Measurements from ENCODE around the gene KRT74. TPM values are rescaled to one million over a fixed set of nuclear protein-coding genes. Genes with fewer than 3 reads are reported as not detected.

Gene KRT74
- polyA plus RNA-seq, 4 donors = 0.27 TPM; not detected in 3

DNA sequence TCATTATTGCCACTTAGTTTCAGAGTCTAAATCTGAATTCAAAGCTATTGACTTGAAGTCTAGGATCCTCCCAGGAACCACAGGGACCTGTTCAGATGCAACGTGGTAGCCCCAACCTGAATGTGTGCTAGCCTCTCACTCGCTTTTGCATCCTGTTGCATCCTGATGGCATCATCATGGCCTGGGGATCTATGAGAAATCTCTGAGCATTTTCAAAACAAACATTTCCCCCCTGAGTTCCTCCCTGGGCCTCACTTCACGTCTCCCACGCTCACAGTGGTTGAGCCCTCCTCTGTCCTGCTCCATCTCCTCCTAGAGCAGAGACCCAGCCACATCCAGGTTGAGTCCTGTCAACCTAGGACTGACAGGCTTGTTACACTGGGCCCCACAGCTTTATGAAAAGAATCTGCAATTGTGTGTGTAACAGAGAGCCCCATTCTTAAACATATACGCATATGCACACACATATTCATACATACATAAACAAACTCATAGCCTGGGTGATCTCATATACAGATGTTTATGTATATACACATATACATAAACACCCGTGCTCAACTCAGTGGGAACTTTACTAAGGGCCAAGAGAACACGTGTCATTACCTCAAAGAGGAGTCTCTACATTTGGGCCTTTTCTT, 33.1 kb upstream of the KRT74 start:
- Histone ChIP-seq H3K27me3 (ENCODE audit: control insufficient read depth in 3 of 3, insufficient read depth in 3 of 3, low read length in 3 of 3) (peaks cover 0 to 42% (median 7%) of the 10 kb centered on the region in 3 donors), H3K4me3 (ENCODE audit: low read depth in 1 of 3, low read length in 3 of 3) (no peak overlapping the region), H3K36me3 (ENCODE audit: control insufficient read depth in 3 of 3, insufficient read depth in 2 of 3, low read depth in 1 of 3, low read length in 3 of 3) (no peaks in the 10 kb centered on the region), H3K9me3 (ENCODE audit: control insufficient read depth in 2 of 2, insufficient read depth in 1 of 2, low read depth in 1 of 2, low read length in 1 of 2) (no peaks in the 10 kb centered on the region), H3K27ac (ENCODE audit: low read depth in 1 of 3, low read length in 2 of 3) (no peak overlapping the region), H3K4me1 (ENCODE audit: control insufficient read depth in 3 of 3, insufficient read depth in 2 of 3, low read depth in 1 of 3, low read length in 2 of 3) (no peaks in the 10 kb centered on the region)
- no peak for FAIRE-seq
- no peak for DNase-seq
- WGBS, 3 donors = 72 to 93% (median 83%) methylated on average over 7 of the region's 7 CpGs

- Histone ChIP-seq H3K27ac (ENCODE audit: low read depth in 1 of 3, low read length in 2 of 3) (no peak overlapping the region), H3K4me3 (ENCODE audit: low read depth in 1 of 3, low read length in 3 of 3) (no peak overlapping the region), H3K27me3 (ENCODE audit: control insufficient read depth in 3 of 3, insufficient read depth in 3 of 3, low read length in 3 of 3) (peaks cover 2 to 45% (median 13%) of the 10 kb centered on the region in 3 donors), H3K36me3 (ENCODE audit: control insufficient read depth in 3 of 3, insufficient read depth in 2 of 3, low read depth in 1 of 3, low read length in 3 of 3) (no peaks in the 10 kb centered on the region), H3K4me1 (ENCODE audit: control insufficient read depth in 3 of 3, insufficient read depth in 2 of 3, low read depth in 1 of 3, low read length in 2 of 3) (no peaks in the 10 kb centered on the region), H3K9me3 (ENCODE audit: control insufficient read depth in 2 of 2, insufficient read depth in 1 of 2, low read depth in 1 of 2, low read length in 1 of 2) (no peaks in the 10 kb centered on the region)
- WGBS, 3 donors = 80 to 86% (median 84%) methylated on average over 3 of the region's 3 CpGs
- DNase-seq = no peak
- FAIRE-seq = no peak
Observed at GRCh38 chr12:52606096-52606495, 32.5 kb upstream of the KRT74 start.

DNA sequence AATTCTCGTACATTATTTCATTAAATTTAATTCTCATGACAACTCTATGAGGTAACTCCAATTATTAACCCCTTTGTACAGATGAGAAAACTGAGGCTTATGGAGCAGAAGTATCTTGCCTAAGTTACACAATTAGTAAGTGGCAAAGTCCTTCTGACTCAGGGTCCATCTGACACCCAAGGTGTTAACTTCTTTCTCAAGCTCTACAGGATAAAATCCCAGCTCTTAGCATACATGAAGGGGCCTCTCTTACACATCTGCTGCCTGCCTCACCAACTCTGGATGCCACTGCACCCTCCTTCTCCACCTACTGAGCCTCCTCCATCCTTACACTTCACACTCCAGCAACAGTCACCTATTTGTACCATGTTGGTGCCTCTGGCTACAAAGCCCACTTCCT, 31.9 kb upstream of the KRT74 start:
- peaks cover 0 to 2% of the 10 kb centered on the region in 2 donors for H3K9me3 ChIP-seq (ENCODE audit: control insufficient read depth in 2 of 2, insufficient read depth in 1 of 2, low read depth in 1 of 2, low read length in 1 of 2)
- DNase-seq (no peak), FAIRE-seq (no peak)
- H3K27ac ChIP-seq (ENCODE audit: low read depth in 1 of 3, low read length in 2 of 3) = no peak overlapping the region
- peaks cover 3 to 45% (median 15%) of the 10 kb centered on the region in 3 donors for H3K27me3 ChIP-seq (ENCODE audit: control insufficient read depth in 3 of 3, insufficient read depth in 3 of 3, low read length in 3 of 3)
- no peaks in the 10 kb centered on the region for H3K4me1 ChIP-seq (ENCODE audit: control insufficient read depth in 3 of 3, insufficient read depth in 2 of 3, low read depth in 1 of 3, low read length in 2 of 3)
- H3K36me3 ChIP-seq (ENCODE audit: control insufficient read depth in 3 of 3, insufficient read depth in 2 of 3, low read depth in 1 of 3, low read length in 3 of 3) = no peaks in the 10 kb centered on the region
- 86 to 97% (median 88%) methylated on average over 1 of the region's 1 CpG for WGBS, 3 donors
- H3K4me3 ChIP-seq (ENCODE audit: low read depth in 1 of 3, low read length in 3 of 3) = no peak overlapping the region

- Histone ChIP-seq H3K36me3 (ENCODE audit: control insufficient read depth in 3 of 3, insufficient read depth in 2 of 3, low read depth in 1 of 3, low read length in 3 of 3) (no peaks in the 10 kb centered on the region), H3K4me3 (ENCODE audit: low read depth in 1 of 3, low read length in 3 of 3) (no peak overlapping the region), H3K27ac (ENCODE audit: low read depth in 1 of 3, low read length in 2 of 3) (no peak overlapping the region), H3K9me3 (ENCODE audit: control insufficient read depth in 2 of 2, insufficient read depth in 1 of 2, low read depth in 1 of 2, low read length in 1 of 2) (peaks cover 0 to 2% of the 10 kb centered on the region in 2 donors), H3K27me3 (ENCODE audit: control insufficient read depth in 3 of 3, insufficient read depth in 3 of 3, low read length in 3 of 3) (peaks cover 3 to 47% (median 16%) of the 10 kb centered on the region in 3 donors), H3K4me1 (ENCODE audit: control insufficient read depth in 3 of 3, insufficient read depth in 2 of 3, low read depth in 1 of 3, low read length in 2 of 3) (no peaks in the 10 kb centered on the region)
- DNase-seq = no peak
- no peak for FAIRE-seq
Observed at GRCh38 chr12:52604859-52605258, 31.2 kb upstream of the KRT74 start.

DNA sequence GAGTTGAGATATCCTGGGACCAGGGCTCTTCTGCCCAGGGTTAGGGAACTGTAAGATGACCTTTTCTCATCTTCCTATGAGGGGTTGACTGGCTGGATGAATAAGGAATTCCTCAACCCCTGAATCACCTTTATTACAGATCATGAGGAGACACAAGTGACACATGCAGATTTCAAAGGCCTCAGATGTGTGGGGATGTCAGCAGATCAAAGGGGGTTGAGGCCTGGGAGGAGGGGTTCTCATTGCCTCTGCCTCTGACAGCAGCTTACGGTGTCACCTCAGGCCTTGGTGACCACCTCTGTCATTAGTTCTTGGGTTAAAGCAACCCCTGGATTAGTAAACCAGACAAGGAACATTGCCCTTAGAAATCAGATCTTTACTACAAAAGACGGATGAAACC, 29.7 kb upstream of the KRT74 start:
- FAIRE-seq (no peak), DNase-seq (no peak)
- Histone ChIP-seq H3K36me3 (ENCODE audit: control insufficient read depth in 3 of 3, insufficient read depth in 2 of 3, low read depth in 1 of 3, low read length in 3 of 3) (no peaks in the 10 kb centered on the region), H3K27ac (ENCODE audit: low read depth in 1 of 3, low read length in 2 of 3) (no peak overlapping the region), H3K9me3 (ENCODE audit: control insufficient read depth in 2 of 2, insufficient read depth in 1 of 2, low read depth in 1 of 2, low read length in 1 of 2) (peaks cover 0 to 2% of the 10 kb centered on the region in 2 donors), H3K27me3 (ENCODE audit: control insufficient read depth in 3 of 3, insufficient read depth in 3 of 3, low read length in 3 of 3) (peaks cover 3 to 59% (median 20%) of the 10 kb centered on the region in 3 donors), H3K4me3 (ENCODE audit: low read depth in 1 of 3, low read length in 3 of 3) (no peak overlapping the region), H3K4me1 (ENCODE audit: control insufficient read depth in 3 of 3, insufficient read depth in 2 of 3, low read depth in 1 of 3, low read length in 2 of 3) (no peaks in the 10 kb centered on the region)
- 82 to 94% (median 87%) methylated on average over 2 of the region's 2 CpGs for WGBS, 3 donors

DNA sequence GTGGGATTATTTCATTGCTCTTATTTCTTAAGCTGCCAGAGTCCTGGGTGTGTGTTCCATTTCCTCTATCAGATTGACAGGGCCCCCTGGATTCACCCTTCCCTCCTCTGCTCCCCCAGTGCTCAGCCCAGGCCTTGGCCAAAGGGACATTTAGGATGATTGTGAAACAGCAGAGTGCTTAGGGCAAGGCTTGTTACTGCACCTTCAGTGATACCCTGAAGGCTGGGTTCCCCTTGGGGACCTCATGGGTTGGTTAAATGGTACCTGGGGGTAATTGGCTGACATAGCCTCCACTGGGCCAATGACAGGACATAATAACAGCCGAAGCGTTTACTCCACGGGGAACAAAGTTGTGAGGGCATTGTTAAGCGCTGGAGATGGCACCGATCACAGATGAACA, 28.9 kb upstream of the KRT74 start:
- DNase-seq = no peak
- 91 to 92% (median 91%) methylated on average over 5 of the region's 5 CpGs for WGBS, 3 donors
- no peak for FAIRE-seq
- Histone ChIP-seq H3K27me3 (ENCODE audit: control insufficient read depth in 3 of 3, insufficient read depth in 3 of 3, low read length in 3 of 3) (peaks cover 3 to 58% (median 20%) of the 10 kb centered on the region in 3 donors), H3K27ac (ENCODE audit: low read depth in 1 of 3, low read length in 2 of 3) (no peak overlapping the region), H3K9me3 (ENCODE audit: control insufficient read depth in 2 of 2, insufficient read depth in 1 of 2, low read depth in 1 of 2, low read length in 1 of 2) (peaks cover 0 to 2% of the 10 kb centered on the region in 2 donors), H3K4me3 (ENCODE audit: low read depth in 1 of 3, low read length in 3 of 3) (no peak overlapping the region), H3K36me3 (ENCODE audit: control insufficient read depth in 3 of 3, insufficient read depth in 2 of 3, low read depth in 1 of 3, low read length in 3 of 3) (no peaks in the 10 kb centered on the region), H3K4me1 (ENCODE audit: control insufficient read depth in 3 of 3, insufficient read depth in 2 of 3, low read depth in 1 of 3, low read length in 2 of 3) (no peaks in the 10 kb centered on the region)

DNA sequence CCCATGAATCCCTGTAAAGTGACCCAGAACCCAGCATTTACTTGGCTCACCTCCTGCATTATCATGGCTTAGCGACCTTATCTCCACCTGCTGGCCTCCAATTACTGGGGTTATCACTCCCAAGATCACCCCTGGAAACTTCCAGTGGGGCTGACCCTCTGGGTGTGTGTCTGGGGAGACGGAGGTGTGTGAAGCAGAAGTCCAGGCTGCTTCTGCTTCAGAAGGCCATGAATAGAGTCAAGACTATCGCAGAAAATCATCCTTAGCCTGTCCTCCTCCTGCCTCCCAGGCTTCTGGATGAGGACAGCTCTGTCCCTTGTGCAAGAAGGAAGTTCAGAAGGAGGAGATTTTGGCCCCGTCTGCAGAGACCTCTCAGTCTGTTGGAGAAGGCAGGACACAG, 28.0 kb upstream of the KRT74 start:
- DNase-seq (no peak), FAIRE-seq (no peak)
- Histone ChIP-seq H3K36me3 (ENCODE audit: control insufficient read depth in 3 of 3, insufficient read depth in 2 of 3, low read depth in 1 of 3, low read length in 3 of 3) (no peaks in the 10 kb centered on the region), H3K4me1 (ENCODE audit: control insufficient read depth in 3 of 3, insufficient read depth in 2 of 3, low read depth in 1 of 3, low read length in 2 of 3) (no peaks in the 10 kb centered on the region), H3K4me3 (ENCODE audit: low read depth in 1 of 3, low read length in 3 of 3) (no peak overlapping the region), H3K9me3 (ENCODE audit: control insufficient read depth in 2 of 2, insufficient read depth in 1 of 2, low read depth in 1 of 2, low read length in 1 of 2) (peaks cover 0 to 2% of the 10 kb centered on the region in 2 donors), H3K27me3 (ENCODE audit: control insufficient read depth in 3 of 3, insufficient read depth in 3 of 3, low read length in 3 of 3) (peaks cover 3 to 58% (median 20%) of the 10 kb centered on the region in 3 donors), H3K27ac (ENCODE audit: low read depth in 1 of 3, low read length in 2 of 3) (no peak overlapping the region)
- 55 to 58% (median 55%) methylated on average over 4 of the region's 4 CpGs for WGBS, 3 donors

- FAIRE-seq (no peak), DNase-seq (no peak)
- H3K27me3 ChIP-seq (ENCODE audit: control insufficient read depth in 3 of 3, insufficient read depth in 3 of 3, low read length in 3 of 3) = peaks cover 3 to 58% (median 20%) of the 10 kb centered on the region in 3 donors
- no peak within 1 kb of the TSS for H3K4me3 ChIP-seq (ENCODE audit: low read depth in 1 of 3, low read length in 3 of 3)
- 33 to 43% (median 35%) methylated on average over 45 to 48 of the region's 48 CpGs for whole genome bisulfite sequencing, 3 donors
- H3K36me3 ChIP-seq (ENCODE audit: control insufficient read depth in 3 of 3, insufficient read depth in 2 of 3, low read depth in 1 of 3, low read length in 3 of 3) = no peaks in the 10 kb centered on the region
- H3K27ac ChIP-seq (ENCODE audit: low read depth in 1 of 3, low read length in 2 of 3) = no peak within 1 kb of the TSS
- H3K9me3 ChIP-seq (ENCODE audit: control insufficient read depth in 2 of 2, insufficient read depth in 1 of 2, low read depth in 1 of 2, low read length in 1 of 2) = peaks cover 0 to 2% of the 10 kb centered on the region in 2 donors
- no peaks in the 10 kb centered on the region for H3K4me1 ChIP-seq (ENCODE audit: control insufficient read depth in 3 of 3, insufficient read depth in 2 of 3, low read depth in 1 of 3, low read length in 2 of 3)
Observed at GRCh38 chr12:52600941-52601481, 27.4 kb upstream of the KRT74 start, which contains the start of gene KRT72. Gene KRT72 (minus strand): TSS chr12:52601463. CDS start chr12:52601452, 11 bp downstream.

All from small intestine (tissue), 7 donors.